ENCODE measurements around the gene PDP2. TPM values are rescaled to one million over a fixed set of nuclear protein-coding genes. Genes with fewer than 3 reads are reported as not detected.

PDP2 gene
- total RNA-seq, 4 donors from 2014 or later = 12.3 to 29.9 (median 15.5) TPM

DNA sequence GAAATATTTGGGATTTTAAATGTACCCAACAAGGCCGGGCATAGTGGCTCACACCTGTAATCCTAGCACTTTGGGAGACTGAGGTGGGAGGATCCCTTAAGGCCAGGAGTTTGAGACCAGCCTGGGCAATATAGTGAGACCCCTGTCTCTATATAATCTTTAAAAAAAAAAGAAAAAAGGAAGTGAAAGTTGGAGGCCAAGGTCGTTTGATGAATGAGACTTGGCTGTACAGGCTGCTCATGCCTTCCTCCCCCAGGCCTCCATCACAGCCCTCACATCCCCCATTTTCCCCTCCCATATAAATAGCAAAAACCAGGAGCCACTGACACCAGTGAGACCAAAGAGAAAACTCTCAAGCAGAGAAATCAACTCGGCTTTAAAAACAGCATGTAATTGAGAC, 39.4 kb upstream of the PDP2 start:
- Histone ChIP-seq H3K27ac (no peak overlapping the region), H3K4me1 (peaks cover 0 to 16% (median 13%) of the 10 kb centered on the region in 4 donors), H3K9me3 (no peaks in the 10 kb centered on the region), H3K36me3 (no peaks in the 10 kb centered on the region), H3K4me3 (no peak overlapping the region), H3K27me3 (peaks cover 0 to 28% of the 10 kb centered on the region in 2 donors)
- 45 to 66% methylated on average over 3 of the region's 3 CpGs for WGBS, 2 donors
- no peak for DNase-seq (ENCODE audit: low spot score in 2 of 2)
- TF ChIP-seq POLR2A (IDR thresholded peaks at IDR 0.05) (no peak), CTCF (IDR thresholded peaks at IDR 0.05) (no peak), EP300 (IDR thresholded peaks at IDR 0.05) (no peak)

- H3K27me3 ChIP-seq = peaks cover 0 to 33% of the 10 kb centered on the region in 2 donors
- no peaks in the 10 kb centered on the region for H3K36me3 ChIP-seq
- WGBS, 2 donors = 80 to 84% methylated on average over 4 of the region's 4 CpGs
- no peak for TF ChIP-seq POLR2A (IDR thresholded peaks at IDR 0.05)
- no peak for TF ChIP-seq EP300 (IDR thresholded peaks at IDR 0.05)
- no peak for TF ChIP-seq CTCF (IDR thresholded peaks at IDR 0.05)
- H3K27ac ChIP-seq = no peak overlapping the region
- no peak overlapping the region for H3K4me3 ChIP-seq
- H3K4me1 ChIP-seq = peaks cover 0 to 16% (median 13%) of the 10 kb centered on the region in 4 donors
- DNase-seq (ENCODE audit: low spot score in 2 of 2) = no peak
- no peaks in the 10 kb centered on the region for H3K9me3 ChIP-seq
These were observed 38.9 kb upstream of the PDP2 start for GRCh38 chr16:66841366-66841765.

DNA sequence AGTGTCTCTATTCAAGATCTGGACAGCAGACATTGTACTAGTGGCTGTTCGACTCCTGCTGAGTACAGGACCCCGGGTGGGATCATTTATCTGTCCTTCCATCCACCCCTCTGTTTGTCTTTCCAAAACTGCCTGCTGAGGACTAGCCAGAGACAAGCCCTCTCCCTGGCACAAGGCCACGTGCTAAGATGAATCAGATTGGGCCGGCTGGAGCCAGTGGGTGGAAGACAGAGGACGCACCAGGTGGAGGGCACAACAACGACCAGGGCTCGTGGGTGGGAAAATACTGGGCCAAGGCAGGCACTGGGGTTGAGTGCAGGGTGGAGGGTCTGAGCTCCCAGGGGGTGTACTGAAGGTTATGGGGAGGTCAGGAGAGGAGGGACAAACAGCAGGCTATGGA, 37.5 kb upstream of the PDP2 start:
- H3K27ac ChIP-seq = no peak overlapping the region
- peaks cover 0 to 38% of the 10 kb centered on the region in 2 donors for H3K27me3 ChIP-seq
- 46 to 53% methylated on average over 7 of the region's 7 CpGs for WGBS, 2 donors
- H3K4me3 ChIP-seq = no peak overlapping the region
- no peaks in the 10 kb centered on the region for H3K36me3 ChIP-seq
- H3K4me1 ChIP-seq = peaks cover 0 to 16% (median 13%) of the 10 kb centered on the region in 4 donors
- no peak for DNase-seq (ENCODE audit: low spot score in 2 of 2)
- H3K9me3 ChIP-seq = no peaks in the 10 kb centered on the region
- TF ChIP-seq POLR2A (IDR thresholded peaks at IDR 0.05) (no peak), EP300 (IDR thresholded peaks at IDR 0.05) (no peak), CTCF (IDR thresholded peaks at IDR 0.05) (no peak)

DNA sequence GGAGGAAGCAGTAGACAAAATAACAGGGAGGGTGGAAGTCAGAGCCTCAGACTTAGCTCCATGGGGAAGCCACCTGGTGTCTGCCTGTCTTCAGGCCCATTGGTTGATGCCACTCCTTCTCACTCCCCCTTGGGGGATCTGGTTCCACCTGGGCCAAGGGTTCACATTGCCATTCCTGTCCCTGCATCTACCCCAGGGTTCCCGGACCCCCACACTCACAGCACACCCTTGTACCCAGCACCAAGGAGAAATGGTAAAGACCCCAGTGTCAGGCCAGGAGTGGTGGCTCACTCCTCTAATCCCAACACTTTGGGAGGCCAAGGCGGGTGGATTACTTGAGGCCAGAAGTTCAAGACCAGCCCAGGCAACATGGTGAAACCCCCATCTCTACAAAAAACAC, 37.1 kb upstream of the PDP2 start:
- Histone ChIP-seq H3K36me3 (no peaks in the 10 kb centered on the region), H3K27me3 (peaks cover 0 to 39% of the 10 kb centered on the region in 2 donors), H3K27ac (no peak overlapping the region), H3K9me3 (no peaks in the 10 kb centered on the region), H3K4me1 (peaks cover 0 to 16% (median 13%) of the 10 kb centered on the region in 4 donors), H3K4me3 (no peak overlapping the region)
- TF ChIP-seq EP300 (IDR thresholded peaks at IDR 0.05) (no peak), CTCF (IDR thresholded peaks at IDR 0.05) (no peak), POLR2A (IDR thresholded peaks at IDR 0.05) (no peak)
- no peak for DNase-seq (ENCODE audit: low spot score in 2 of 2)
- 100% methylated on average over 2 of the region's 2 CpGs for WGBS, 2 donors

GRCh38 chr16:66844009-66844341, 36.3 kb upstream of the PDP2 start:
- no peak for DNase-seq (ENCODE audit: low spot score in 2 of 2)
- peaks cover 0 to 16% (median 13%) of the 10 kb centered on the region in 4 donors for H3K4me1 ChIP-seq
- H3K9me3 ChIP-seq = no peaks in the 10 kb centered on the region
- peak overlapping the region; percentile 4 to 52 (median 36) for H3K4me3 ChIP-seq
- TF ChIP-seq POLR2A (IDR thresholded peaks at IDR 0.05) (no peak), EP300 (IDR thresholded peaks at IDR 0.05) (no peak), CTCF (IDR thresholded peaks at IDR 0.05) (no peak)
- WGBS, 2 donors = 29 to 80% methylated on average over 1 to 13 of the region's 14 CpGs
- no peak overlapping the region for H3K27ac ChIP-seq
- H3K36me3 ChIP-seq = no peaks in the 10 kb centered on the region
- H3K27me3 ChIP-seq = peaks cover 0 to 42% of the 10 kb centered on the region in 2 donors

Data from tibial nerve (tissue), 4 donors.